Measurements from ENCODE around the gene KLHL24. TPM values are rescaled to one million over a fixed set of nuclear protein-coding genes. Genes with fewer than 3 reads are reported as not detected.
"Not testable (repeated sequence)": the region's sequence is repeated elsewhere in the genome, so short reads cannot be mapped to it uniquely, and the experiment has no call there.

Gene KLHL24
- polyA plus RNA-seq, 1 donor (not counting 4 experiments of a cell fraction or from before 2014, with no cell fraction given): 12.0 TPM

DNA sequence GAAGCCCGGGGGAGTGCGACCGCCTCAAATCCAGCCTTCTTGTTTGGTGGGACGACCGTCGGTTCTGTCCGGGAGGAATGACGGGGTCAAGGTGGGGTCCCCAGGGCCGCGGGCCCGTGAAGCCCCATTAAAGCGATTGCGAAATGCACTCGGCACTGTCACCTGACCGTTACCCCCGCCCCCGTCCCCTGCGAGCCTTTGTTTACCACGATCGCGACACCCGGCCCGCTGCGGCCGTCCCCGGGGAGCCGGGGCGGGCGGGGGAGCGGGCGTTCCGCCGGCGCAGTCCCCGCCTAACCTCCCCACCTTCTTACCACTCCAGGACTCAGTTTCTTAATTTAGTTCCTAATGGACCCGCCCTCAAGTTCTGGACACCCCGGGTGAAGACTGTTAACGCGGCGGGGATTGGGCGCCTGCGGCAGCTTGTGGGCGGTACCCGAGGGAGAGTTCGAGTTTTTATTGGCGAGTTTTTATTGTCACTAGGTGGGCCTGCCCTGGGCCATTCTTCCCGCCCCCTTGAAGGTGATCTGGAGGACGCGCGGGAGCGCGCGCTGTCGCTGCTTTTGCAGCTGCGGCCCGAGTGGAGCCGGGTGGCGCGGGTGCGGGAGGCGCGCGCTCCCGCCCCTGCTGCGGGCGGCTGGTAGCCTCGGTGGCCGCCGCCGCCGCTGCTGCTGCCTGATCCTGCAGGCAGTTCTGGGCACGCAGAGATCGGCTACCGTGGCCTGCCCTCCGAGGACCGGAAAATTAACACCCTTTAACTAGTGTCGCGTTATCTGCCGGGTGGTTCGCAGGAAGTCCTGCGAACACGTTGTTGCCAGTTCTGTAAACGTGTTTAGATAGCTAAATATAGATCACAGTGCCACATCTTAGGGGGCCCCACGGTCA lies 1.0 kb downstream of the KLHL24 start:
- Histone ChIP-seq H3K79me2 (ENCODE audit: control insufficient read depth, insufficient read depth, low read length) (no peaks in the 10 kb centered on the region), H4K20me1 (ENCODE audit: control insufficient read depth, extremely low read depth, insufficient read depth, low read length) (no peaks in the 10 kb centered on the region), H3K9me3 (ENCODE audit: control insufficient read depth, low read depth, low read length) (no peaks in the 10 kb centered on the region), H3K9me1 (ENCODE audit: control insufficient read depth, extremely low read depth, insufficient read depth, low read length) (no peaks in the 10 kb centered on the region), H3K9ac (ENCODE audit: control insufficient read depth, extremely low read depth, insufficient read depth, low read length) (peak overlapping the region; percentile 85), H3K4me1 (ENCODE audit: control insufficient read depth, extremely low read depth, insufficient read depth, low read length) (peaks cover 7% of the 10 kb centered on the region), H3K4me2 (ENCODE audit: control insufficient read depth, extremely low read depth, insufficient read depth, low read depth, low read length) (peak overlapping the region; percentile 93), H3K27me3 (ENCODE audit: control insufficient read depth, extremely low read depth, insufficient read depth, low read length) (no peaks in the 10 kb centered on the region), H3K36me3 (ENCODE audit: control insufficient read depth in 2 of 2, extremely low read depth in 1 of 2, insufficient read depth in 2 of 2, low read length in 2 of 2) (no peaks in the 10 kb centered on the region), H2AFZ (ENCODE audit: control insufficient read depth, low read length) (peak overlapping the region; percentile 94), H3K4me3 (ENCODE audit: control insufficient read depth in 2 of 3, extremely low read depth in 1 of 3, insufficient read depth in 2 of 3, low read depth in 1 of 3, low read length in 3 of 3) (peak overlapping the region; percentile 81 to 98 (median 91)), H3K27ac (ENCODE audit: control insufficient read depth, insufficient read depth, low read length) (peak overlapping the region; percentile 80)
- FAIRE-seq: peak; percentile 56
- dilution Hi-C loops (cut with MboI; ENCODE audit: extremely low pct_ligation_motif_present, low sequenced_read_pairs): no loop called here
- DNase-seq (ENCODE audit: low read depth, low spot score): peak; percentile 68
- TF ChIP-seq EZH2 (IDR thresholded peaks at IDR 0.05; ENCODE audit: low read length): no peak

DNA sequence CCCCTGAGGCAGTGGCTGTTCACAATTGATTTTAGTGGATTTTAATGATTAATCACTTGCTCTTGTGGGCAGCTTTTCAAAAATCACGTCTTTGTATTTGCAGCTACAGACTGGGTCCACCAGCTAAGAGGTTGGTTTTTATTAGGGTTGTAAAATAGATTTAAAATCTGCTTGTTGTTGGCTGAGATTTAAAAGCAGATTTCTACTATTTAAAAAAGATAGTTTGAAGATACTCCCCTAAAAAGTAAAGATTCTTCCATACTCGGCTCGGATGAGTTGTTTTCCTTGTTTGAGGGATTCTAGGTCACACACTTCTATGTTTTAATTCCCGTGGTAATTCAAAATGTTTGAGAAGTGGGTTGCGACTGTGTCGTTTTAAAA lies 1.7 kb downstream of the KLHL24 start:
- H2AFZ ChIP-seq (ENCODE audit: control insufficient read depth, low read length): peak overlapping the region; percentile 94
- no peaks in the 10 kb centered on the region for H4K20me1 ChIP-seq (ENCODE audit: control insufficient read depth, extremely low read depth, insufficient read depth, low read length)
- FAIRE-seq: no peak
- no peaks in the 10 kb centered on the region for H3K36me3 ChIP-seq (ENCODE audit: control insufficient read depth in 2 of 2, extremely low read depth in 1 of 2, insufficient read depth in 2 of 2, low read length in 2 of 2)
- H3K4me3 ChIP-seq (ENCODE audit: control insufficient read depth in 2 of 3, extremely low read depth in 1 of 3, insufficient read depth in 2 of 3, low read depth in 1 of 3, low read length in 3 of 3): peak overlapping the region; percentile 81 to 98 (median 91)
- H3K27ac ChIP-seq (ENCODE audit: control insufficient read depth, insufficient read depth, low read length): peak overlapping the region; percentile 57
- H3K9me1 ChIP-seq (ENCODE audit: control insufficient read depth, extremely low read depth, insufficient read depth, low read length): no peaks in the 10 kb centered on the region
- no peak for TF ChIP-seq EZH2 (IDR thresholded peaks at IDR 0.05; ENCODE audit: low read length)
- TF ChIP-seq, protein P1, sequence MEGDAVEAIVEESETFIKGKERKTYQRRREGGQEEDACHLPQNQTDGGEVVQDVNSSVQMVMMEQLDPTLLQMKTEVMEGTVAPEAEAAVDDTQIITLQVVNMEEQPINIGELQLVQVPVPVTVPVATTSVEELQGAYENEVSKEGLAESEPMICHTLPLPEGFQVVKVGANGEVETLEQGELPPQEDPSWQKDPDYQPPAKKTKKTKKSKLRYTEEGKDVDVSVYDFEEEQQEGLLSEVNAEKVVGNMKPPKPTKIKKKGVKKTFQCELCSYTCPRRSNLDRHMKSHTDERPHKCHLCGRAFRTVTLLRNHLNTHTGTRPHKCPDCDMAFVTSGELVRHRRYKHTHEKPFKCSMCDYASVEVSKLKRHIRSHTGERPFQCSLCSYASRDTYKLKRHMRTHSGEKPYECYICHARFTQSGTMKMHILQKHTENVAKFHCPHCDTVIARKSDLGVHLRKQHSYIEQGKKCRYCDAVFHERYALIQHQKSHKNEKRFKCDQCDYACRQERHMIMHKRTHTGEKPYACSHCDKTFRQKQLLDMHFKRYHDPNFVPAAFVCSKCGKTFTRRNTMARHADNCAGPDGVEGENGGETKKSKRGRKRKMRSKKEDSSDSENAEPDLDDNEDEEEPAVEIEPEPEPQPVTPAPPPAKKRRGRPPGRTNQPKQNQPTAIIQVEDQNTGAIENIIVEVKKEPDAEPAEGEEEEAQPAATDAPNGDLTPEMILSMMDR (optimal IDR thresholded peaks at IDR 0.05 in 1 of 3, IDR thresholded peaks at IDR 0.05 in 1 of 3, conservative IDR thresholded peaks at IDR 0.05 in 1 of 3; ENCODE audit: extremely low read depth in 1 of 3, insufficient read depth in 2 of 3, low read length in 3 of 3): no peak
- dilution Hi-C loops (cut with MboI; ENCODE audit: extremely low pct_ligation_motif_present, low sequenced_read_pairs): no loop called here
- no peaks in the 10 kb centered on the region for H3K79me2 ChIP-seq (ENCODE audit: control insufficient read depth, insufficient read depth, low read length)
- no peak for DNase-seq (ENCODE audit: low read depth, low spot score)
- H3K4me2 ChIP-seq (ENCODE audit: control insufficient read depth, extremely low read depth, insufficient read depth, low read depth, low read length): peak overlapping the region; percentile 93
- no peaks in the 10 kb centered on the region for H3K9me3 ChIP-seq (ENCODE audit: control insufficient read depth, low read depth, low read length)
- peak overlapping the region; percentile 62 for H3K9ac ChIP-seq (ENCODE audit: control insufficient read depth, extremely low read depth, insufficient read depth, low read length)
- peaks cover 7% of the 10 kb centered on the region for H3K4me1 ChIP-seq (ENCODE audit: control insufficient read depth, extremely low read depth, insufficient read depth, low read length)
- H3K27me3 ChIP-seq (ENCODE audit: control insufficient read depth, extremely low read depth, insufficient read depth, low read length): no peaks in the 10 kb centered on the region

DNA sequence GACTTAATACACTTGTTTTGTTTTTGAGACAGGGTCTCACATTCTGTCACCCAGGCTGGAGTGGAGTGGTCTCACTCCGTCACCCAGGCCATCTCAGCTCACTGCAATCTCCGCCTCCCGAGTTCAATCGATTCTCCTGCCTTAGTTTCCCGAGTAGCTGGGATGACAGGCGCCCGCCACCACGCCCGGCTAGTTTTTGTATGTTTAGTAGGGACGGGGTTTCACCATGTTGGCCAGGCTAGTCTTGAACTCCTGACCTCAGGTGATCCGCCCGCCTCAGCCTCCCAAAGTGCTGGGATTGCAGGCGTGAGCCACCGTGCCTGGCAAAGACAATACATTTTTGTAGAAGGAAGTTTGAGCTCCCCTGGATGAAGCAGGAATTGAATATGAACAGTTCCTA lies 2.2 kb downstream of the KLHL24 start:
- H3K27me3 ChIP-seq (ENCODE audit: control insufficient read depth, extremely low read depth, insufficient read depth, low read length); H3K36me3 ChIP-seq (ENCODE audit: control insufficient read depth in 2 of 2, extremely low read depth in 1 of 2, insufficient read depth in 2 of 2, low read length in 2 of 2); H3K4me2 ChIP-seq (ENCODE audit: control insufficient read depth, extremely low read depth, insufficient read depth, low read depth, low read length); H3K9ac ChIP-seq (ENCODE audit: control insufficient read depth, extremely low read depth, insufficient read depth, low read length); dilution Hi-C loops (cut with MboI; ENCODE audit: extremely low pct_ligation_motif_present, low sequenced_read_pairs); FAIRE-seq; H3K79me2 ChIP-seq (ENCODE audit: control insufficient read depth, insufficient read depth, low read length); H2AFZ ChIP-seq (ENCODE audit: control insufficient read depth, low read length); H4K20me1 ChIP-seq (ENCODE audit: control insufficient read depth, extremely low read depth, insufficient read depth, low read length); H3K27ac ChIP-seq (ENCODE audit: control insufficient read depth, insufficient read depth, low read length); H3K9me3 ChIP-seq (ENCODE audit: control insufficient read depth, low read depth, low read length); H3K4me3 ChIP-seq (ENCODE audit: control insufficient read depth in 2 of 3, extremely low read depth in 1 of 3, insufficient read depth in 2 of 3, low read depth in 1 of 3, low read length in 3 of 3); H3K4me1 ChIP-seq (ENCODE audit: control insufficient read depth, extremely low read depth, insufficient read depth, low read length); H3K9me1 ChIP-seq (ENCODE audit: control insufficient read depth, extremely low read depth, insufficient read depth, low read length); DNase-seq (ENCODE audit: low read depth, low spot score): not testable (repeated sequence)
